NT2/D1 (cell line): Measurements from ENCODE around the gene PPY.

Source experiments
- SUZ12 ChIP-seq: IDR thresholded peaks from 2 replicates; pipeline ENCODE4 v1.6.1; 2011; ENCODE audit not compliant: insufficient read length, insufficient read depth; ENCODE audit errors: extremely low read depth
- YY1 ChIP-seq: IDR thresholded peaks from 2 replicates; pipeline ENCODE4 v1.6.1; 2011; ENCODE audit not compliant: insufficient read length, insufficient read depth
- ZNF274 ChIP-seq: IDR thresholded peaks from 2 replicates; pipeline ENCODE4 v1.6.1; 2011; ENCODE audit warnings: mild to moderate bottlenecking, low read depth, low read length

DNA sequence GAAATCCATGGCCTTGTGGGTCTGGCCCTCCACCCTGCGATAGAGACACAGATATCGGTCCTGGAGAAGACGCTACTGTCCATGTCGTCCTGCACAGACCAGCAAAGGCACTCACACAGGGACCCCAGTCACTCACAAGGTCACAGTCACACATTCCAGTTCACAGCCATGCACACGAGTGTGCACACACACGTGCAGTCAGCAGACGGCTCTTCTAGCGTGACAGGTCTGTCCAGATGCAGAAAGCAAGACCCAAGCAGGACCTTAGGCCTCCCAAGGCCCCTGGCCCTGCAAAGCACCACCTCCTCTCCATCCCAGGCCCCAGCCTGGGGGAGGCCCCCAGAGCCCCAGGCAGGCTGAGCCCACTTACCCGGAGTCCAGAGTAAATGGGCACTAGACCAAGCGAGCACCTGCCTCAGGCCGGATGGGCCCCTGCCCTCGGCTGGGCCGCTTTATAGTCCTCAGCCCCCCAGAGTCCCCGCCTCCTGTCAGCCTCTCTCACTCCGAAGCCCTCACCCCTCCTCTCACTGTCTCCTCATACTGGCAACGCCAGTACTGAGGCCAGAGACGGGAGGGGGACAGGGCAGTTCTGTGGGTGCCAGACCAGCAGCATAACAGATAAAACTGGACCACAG is at the start of gene PPY:
- TF ChIP-seq ZNF274 (no peak), YY1 (no peak), SUZ12 (no peak)
